Measurements from ENCODE around the gene CELA2B.

CELA2B gene

DNA sequence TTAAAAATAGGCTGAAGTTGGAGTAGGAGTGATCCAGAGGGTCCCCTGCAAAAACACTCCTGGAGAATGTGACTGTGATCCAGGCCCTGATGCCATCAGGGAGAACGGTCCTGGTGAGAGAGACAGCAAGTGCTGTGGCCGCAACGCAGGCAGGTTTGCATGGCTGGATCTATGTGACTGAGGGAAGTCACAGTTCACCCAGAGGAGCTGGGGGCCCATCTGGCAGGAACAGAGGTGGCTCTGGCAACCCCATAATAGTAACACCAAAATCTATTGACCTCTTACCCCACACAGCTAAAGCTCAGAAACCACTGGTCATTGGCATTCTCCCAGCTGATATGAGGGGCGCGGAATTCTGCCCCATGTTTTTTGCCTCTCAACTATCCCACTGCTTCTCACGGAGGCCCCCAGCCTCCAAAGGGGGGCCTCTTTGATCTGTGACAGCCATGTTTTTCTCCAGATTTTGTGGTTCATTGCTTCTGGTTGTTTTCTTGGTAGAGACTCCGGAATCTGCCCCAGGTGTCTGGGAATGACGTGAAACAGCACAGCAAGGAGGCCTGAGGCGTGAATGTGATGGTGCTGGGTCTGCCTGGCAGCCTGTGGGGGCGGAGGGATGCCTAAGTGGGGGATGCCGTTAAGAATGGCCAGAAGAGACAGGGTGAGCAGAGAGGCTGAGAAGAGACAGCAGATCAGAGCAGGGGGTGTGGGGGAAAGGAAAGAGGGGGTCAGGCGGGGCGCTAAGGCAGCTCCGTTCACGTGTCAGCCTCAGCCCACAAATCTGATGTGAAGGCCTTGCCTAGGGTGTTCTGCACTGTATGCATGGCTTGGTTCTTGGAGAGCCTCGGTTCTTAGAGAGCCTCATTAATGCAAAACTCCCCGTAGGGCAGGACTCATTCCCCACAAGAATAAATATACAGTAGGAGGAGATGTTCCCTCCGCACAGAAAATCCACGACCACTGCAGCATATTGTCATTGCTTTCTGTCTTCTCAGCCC lies 24.6 kb downstream of the CELA2B start:
- Histone ChIP-seq H3K27ac (no peak overlapping the region), H3K4me3 (no peak overlapping the region)
- DNase-seq (ENCODE audit: low spot score) = no peak
- no peak for TF ChIP-seq CTCF (IDR thresholded peaks at IDR 0.05)

GRCh38 chr1:15501208-15502032 lies 25.5 kb downstream of the CELA2B start:
- TF ChIP-seq CTCF (IDR thresholded peaks at IDR 0.05) = no peak
- no peak overlapping the region for H3K4me3 ChIP-seq
- no peak overlapping the region for H3K27ac ChIP-seq
- no peak for DNase-seq (ENCODE audit: low spot score)

- TF ChIP-seq CTCF (IDR thresholded peaks at IDR 0.05) = no peak
- no peak overlapping the region for H3K27ac ChIP-seq
- no peak overlapping the region for H3K4me3 ChIP-seq
- DNase-seq (ENCODE audit: low spot score) = no peak
Measured at GRCh38 chr1:15504436-15504835, 28.5 kb downstream of the CELA2B start.

- Histone ChIP-seq H3K4me3 (no peak overlapping the region), H3K27ac (no peak overlapping the region)
- TF ChIP-seq CTCF (IDR thresholded peaks at IDR 0.05) = no peak
- DNase-seq (ENCODE audit: low spot score) = no peak
Measured at GRCh38 chr1:15506831-15507230, 30.9 kb downstream of the CELA2B start.

- Histone ChIP-seq H3K4me3 (no peak overlapping the region), H3K27ac (no peak overlapping the region)
- no peak for DNase-seq (ENCODE audit: low spot score)
- TF ChIP-seq CTCF (IDR thresholded peaks at IDR 0.05) = no peak
Measured at GRCh38 chr1:15507278-15507677, 31.4 kb downstream of the CELA2B start.

- H3K4me3 ChIP-seq = no peak overlapping the region
- no peak for TF ChIP-seq CTCF (IDR thresholded peaks at IDR 0.05)
- peak; percentile 46 for DNase-seq (ENCODE audit: low spot score)
- no peak overlapping the region for H3K27ac ChIP-seq
Measured at GRCh38 chr1:15508700-15509487, 33.0 kb downstream of the CELA2B start.

Measured in coronary artery (tissue), 2 donors.